MCF 10A (cell line): ENCODE measurements around the gene CDHR2. TPM values are rescaled to one million over a fixed set of nuclear protein-coding genes. Genes with fewer than 3 reads are reported as not detected.

Source experiments
- BruUV-seq: library from RNA; stranded (reverse); fragments of 400-500 nt; replicated peaks from 2 replicates; lab custom pipeline; 2021; lab: Mats Ljungman, UMichigan
- CTCF ChIA-PET: fragments of 300-600 bp; sonication (Branson Sonifier 250); formaldehyde crosslinking; extraction: SDS; loops from one replicate; lab custom pipeline; 2021; ENCODE audit warnings: antibody characterized with exemption, inconsistent platforms; lab: Yijun Ruan, JAX
- POLR2A ChIA-PET: fragments of 300-600, 350-650 bp; sonication (Branson Sonifier 250); formaldehyde crosslinking; extraction: SDS; loops from one replicate; lab custom pipeline; 2020; ENCODE audit warnings: antibody characterized with exemption, inconsistent platforms; lab: Yijun Ruan, JAX
- DNase-seq: peaks from one replicate; pipeline ENCODE4 v3.0.0-alpha.2; 2018; ENCODE audit not compliant: unreplicated experiment
- H3K27ac Mint-ChIP-seq: one replicate; pipeline ENCODE4 v1.8.0; 2022; ENCODE audit warnings: mild to moderate bottlenecking, low read depth, mixed read lengths; ENCODE audit not compliant: unreplicated experiment
- H3K27me3 Mint-ChIP-seq: one replicate; pipeline ENCODE4 v1.8.0; 2022; ENCODE audit warnings: mixed read lengths; ENCODE audit not compliant: insufficient read depth, unreplicated experiment
- H3K36me3 Mint-ChIP-seq: one replicate; pipeline ENCODE4 v1.8.0; 2022; ENCODE audit warnings: mild to moderate bottlenecking, moderate library complexity, mixed read lengths; ENCODE audit not compliant: insufficient read depth, unreplicated experiment
- H3K4me1 Mint-ChIP-seq: one replicate; pipeline ENCODE4 v1.8.0; 2022; ENCODE audit warnings: mixed read lengths; ENCODE audit not compliant: insufficient read depth, unreplicated experiment
- H3K4me3 Mint-ChIP-seq: one replicate; pipeline ENCODE4 v1.8.0; 2022; ENCODE audit warnings: mild to moderate bottlenecking, moderate library complexity, mixed read lengths; ENCODE audit not compliant: unreplicated experiment
- H3K9me3 Mint-ChIP-seq: one replicate; pipeline ENCODE4 v1.8.0; 2022; ENCODE audit warnings: mixed read lengths; ENCODE audit not compliant: unreplicated experiment
- CTCF ChIP-seq: fragments of 200-600 bp; IDR thresholded peaks from one replicate; pipeline ENCODE4 v1.8.0; 2022; ENCODE audit warnings: antibody characterized with exemption, mild to moderate bottlenecking; ENCODE audit not compliant: unreplicated experiment
- intact Hi-C: fragments of 100-400 bp; cut with micrococcal nuclease; formaldehyde crosslinking; loops from 2 replicates; pipeline ENCODE4 v1.14.1; 2022
- total RNA-seq: library from RNA; stranded (reverse); gene quantifications from 2 replicates; pipeline ENCODE4 v1.2.3, GENCODE V29; 2022

The CDHR2 gene
- total RNA-seq, 1 experiment from 2014 or later, result 0.09 TPM

DNA sequence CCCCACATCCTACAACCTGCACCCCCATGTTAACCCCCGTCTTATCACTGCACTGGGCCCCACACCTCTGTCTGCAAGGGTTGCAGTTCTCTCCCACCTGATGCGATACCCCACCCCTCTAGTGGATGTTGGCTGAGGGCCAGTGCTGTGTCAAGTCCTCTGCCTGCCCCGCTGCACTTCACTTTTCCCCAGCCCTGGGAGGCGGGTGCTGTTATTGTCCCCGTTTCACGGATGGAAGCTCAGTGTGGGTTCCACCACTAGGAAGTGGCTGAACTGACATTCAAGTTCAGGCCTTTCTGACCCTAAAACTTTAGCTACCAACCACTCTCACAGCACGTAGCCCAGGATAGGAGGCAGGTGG, 77.7 kb downstream of the CDHR2 start:
- CTCF ChIA-PET, result interaction anchor here (0.8 kb wide), 1 partner anchor 15 kb away, joined by 3 read pairs; no protein-coding TSS in a partner anchor
- DNase-seq, result no peak
- no peak overlapping the region for H3K27ac Mint-ChIP-seq
- H3K27me3 Mint-ChIP-seq, result peaks cover 17% of the 10 kb centered on the region
- no peaks in the 10 kb centered on the region for H3K9me3 Mint-ChIP-seq
- no TSS peak for BruUV-seq
- H3K4me1 Mint-ChIP-seq, result peaks cover 19% of the 10 kb centered on the region
- H3K4me3 Mint-ChIP-seq, result no peak overlapping the region
- TF ChIP-seq CTCF, result no peak
- intact Hi-C loops, result no loop called here
- H3K36me3 Mint-ChIP-seq, result no peaks in the 10 kb centered on the region
- POLR2A ChIA-PET, result interaction anchor here (1.4 kb wide), 1 partner anchor 20 kb away, joined by 4 read pairs; the partner anchor contains the start of gene TSPAN17

GRCh38 chr5:176627582-176627981, 78.4 kb downstream of the CDHR2 start:
- DNase-seq, result no peak
- no peaks in the 10 kb centered on the region for H3K36me3 Mint-ChIP-seq
- POLR2A ChIA-PET, result interaction anchor here (1.4 kb wide), 1 partner anchor 19 kb away, joined by 4 read pairs; the partner anchor contains the start of gene TSPAN17
- peaks cover 17% of the 10 kb centered on the region for H3K27me3 Mint-ChIP-seq
- peaks cover 22% of the 10 kb centered on the region for H3K4me1 Mint-ChIP-seq
- BruUV-seq, result no TSS peak
- H3K4me3 Mint-ChIP-seq, result no peak overlapping the region
- CTCF ChIA-PET, result interaction anchor here (0.8 kb wide), 1 partner anchor 14 kb away, joined by 3 read pairs; no protein-coding TSS in a partner anchor
- intact Hi-C loops, result no loop called here
- H3K27ac Mint-ChIP-seq, result no peak overlapping the region
- H3K9me3 Mint-ChIP-seq, result no peaks in the 10 kb centered on the region
- TF ChIP-seq CTCF, result no peak

DNA sequence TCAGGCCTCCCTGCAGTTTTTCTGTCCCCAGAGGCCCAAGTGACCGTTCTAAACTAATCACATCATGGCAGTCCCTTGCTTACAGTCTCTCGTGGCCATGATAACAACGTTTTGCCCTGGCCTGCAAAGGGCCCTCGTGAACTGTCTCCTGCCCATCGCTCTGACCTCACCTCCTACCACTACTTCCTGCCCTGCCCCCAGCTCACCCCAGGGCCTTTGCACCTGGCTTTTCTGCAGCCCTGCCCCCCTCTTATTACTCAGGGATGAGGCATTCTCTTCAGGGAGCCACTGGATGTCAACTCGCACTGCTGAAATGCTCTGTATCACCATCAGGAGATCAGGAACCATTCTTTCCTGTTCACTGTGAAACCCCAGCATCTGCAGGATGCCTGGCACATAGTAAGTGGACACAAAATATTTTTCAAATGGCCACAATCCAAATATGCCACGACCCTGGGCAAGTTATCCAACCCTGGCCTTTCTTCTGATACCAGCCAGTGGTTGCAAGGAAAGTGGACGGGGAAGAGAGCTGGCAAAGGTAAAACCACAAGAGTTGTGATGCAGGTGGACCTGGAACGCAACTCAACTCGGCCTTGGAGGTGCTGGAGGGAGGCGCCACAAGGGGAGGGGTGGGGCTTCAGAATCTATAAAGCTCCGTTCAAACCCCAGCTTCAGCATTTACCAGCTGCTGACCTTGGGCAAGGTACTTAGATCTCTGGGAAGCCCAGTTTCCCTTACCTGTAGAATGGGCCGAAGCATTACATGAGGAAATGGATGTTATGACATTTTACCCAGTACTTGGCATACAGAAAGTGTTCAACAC, 79.5 kb downstream of the CDHR2 start:
- no peak overlapping the region for H3K27ac Mint-ChIP-seq
- DNase-seq, result no peak
- intact Hi-C loops, result no loop called here
- peaks cover 24% of the 10 kb centered on the region for H3K27me3 Mint-ChIP-seq
- H3K4me3 Mint-ChIP-seq, result no peak overlapping the region
- H3K9me3 Mint-ChIP-seq, result no peaks in the 10 kb centered on the region
- no peaks in the 10 kb centered on the region for H3K36me3 Mint-ChIP-seq
- POLR2A ChIA-PET, result no interaction called here
- H3K4me1 Mint-ChIP-seq, result peaks cover 22% of the 10 kb centered on the region
- no TSS peak for BruUV-seq
- CTCF ChIA-PET, result interaction anchor here (0.6 kb wide), 2 partner anchors 24 to 505 kb away, joined by 3 to 6 read pairs; no protein-coding TSS in a partner anchor
- TF ChIP-seq CTCF, result no peak

GRCh38 chr5:176629317-176629852, 80.2 kb downstream of the CDHR2 start:
- POLR2A ChIA-PET, result no interaction called here
- no peak for TF ChIP-seq CTCF
- no peak overlapping the region for H3K4me3 Mint-ChIP-seq
- H3K36me3 Mint-ChIP-seq, result no peaks in the 10 kb centered on the region
- H3K9me3 Mint-ChIP-seq, result no peaks in the 10 kb centered on the region
- no peak for DNase-seq
- no peak overlapping the region for H3K27ac Mint-ChIP-seq
- peaks cover 32% of the 10 kb centered on the region for H3K27me3 Mint-ChIP-seq
- CTCF ChIA-PET, result interaction anchor here (0.6 kb wide), 1 partner anchor 25 kb away, joined by 6 read pairs; no protein-coding TSS in a partner anchor
- intact Hi-C loops, result no loop called here
- BruUV-seq, result no TSS peak
- H3K4me1 Mint-ChIP-seq, result peaks cover 27% of the 10 kb centered on the region
